ENCODE measurements around the gene WNT9B.
"Not testable (repeated sequence)": the region's sequence is repeated elsewhere in the genome, so short reads cannot be mapped to it uniquely, and the experiment has no call there.

WNT9B gene

GRCh38 chr17:46821482-46822387, 29.6 kb upstream of the WNT9B start:
- no peak for DNase-seq (ENCODE audit: low read depth in 2 of 2, low spot score in 1 of 2)

GRCh38 chr17:46822388-46822921, 28.9 kb upstream of the WNT9B start:
- no peak for DNase-seq (ENCODE audit: low read depth in 2 of 2, low spot score in 1 of 2)

GRCh38 chr17:46823657-46824056, 27.7 kb upstream of the WNT9B start:
- no peak for DNase-seq (ENCODE audit: low read depth in 2 of 2, low spot score in 1 of 2)

GRCh38 chr17:46826116-46826515, 25.3 kb upstream of the WNT9B start:
- DNase-seq (ENCODE audit: low read depth in 2 of 2, low spot score in 1 of 2): no peak

GRCh38 chr17:46827274-46827673, 24.1 kb upstream of the WNT9B start:
- no peak for DNase-seq (ENCODE audit: low read depth in 2 of 2, low spot score in 1 of 2)

GRCh38 chr17:46831573-46832330, 19.6 kb upstream of the WNT9B start:
- no peak for DNase-seq (ENCODE audit: low read depth in 2 of 2, low spot score in 1 of 2)

- DNase-seq (ENCODE audit: low read depth in 2 of 2, low spot score in 1 of 2): no peak
Measured at GRCh38 chr17:46832331-46832821, 19.0 kb upstream of the WNT9B start.

GRCh38 chr17:46832945-46833839, 18.2 kb upstream of the WNT9B start:
- no peak for DNase-seq (ENCODE audit: low read depth in 2 of 2, low spot score in 1 of 2)

- no peak for DNase-seq (ENCODE audit: low read depth in 2 of 2, low spot score in 1 of 2)
Measured at GRCh38 chr17:46833840-46834208, 17.6 kb upstream of the WNT9B start.

GRCh38 chr17:46834846-46835245, 16.5 kb upstream of the WNT9B start:
- DNase-seq (ENCODE audit: low read depth in 2 of 2, low spot score in 1 of 2): no peak

GRCh38 chr17:46836500-46836899, 14.9 kb upstream of the WNT9B start:
- DNase-seq (ENCODE audit: low read depth in 2 of 2, low spot score in 1 of 2): no peak

- no peak for DNase-seq (ENCODE audit: low read depth in 2 of 2, low spot score in 1 of 2)
Measured at GRCh38 chr17:46837521-46837920, 13.9 kb upstream of the WNT9B start.

GRCh38 chr17:46839211-46839610, 12.2 kb upstream of the WNT9B start:
- DNase-seq (ENCODE audit: low read depth in 2 of 2, low spot score in 1 of 2): no peak

GRCh38 chr17:46840596-46840995, 10.8 kb upstream of the WNT9B start:
- DNase-seq (ENCODE audit: low read depth in 2 of 2, low spot score in 1 of 2): not testable (repeated sequence)

GRCh38 chr17:46841561-46842379, 9.6 kb upstream of the WNT9B start:
- DNase-seq (ENCODE audit: low read depth in 2 of 2, low spot score in 1 of 2): no peak

GRCh38 chr17:46842835-46843234, 8.5 kb upstream of the WNT9B start:
- DNase-seq (ENCODE audit: low read depth in 2 of 2, low spot score in 1 of 2): no peak

GRCh38 chr17:46847204-46848191, 3.9 kb upstream of the WNT9B start:
- DNase-seq (ENCODE audit: low read depth in 2 of 2, low spot score in 1 of 2): no peak

- no peak for DNase-seq (ENCODE audit: low read depth in 2 of 2, low spot score in 1 of 2)
Measured at GRCh38 chr17:46848534-46848933, 2.8 kb upstream of the WNT9B start.

- no peak for DNase-seq (ENCODE audit: low read depth in 2 of 2, low spot score in 1 of 2)
Measured at GRCh38 chr17:46850688-46851028, 725 bp upstream of the WNT9B start.
